Right lung (tissue), 5 donors: ENCODE results near the gene HS3ST3B1. TPM values are rescaled to one million over a fixed set of nuclear protein-coding genes. Genes with fewer than 3 reads are reported as not detected.

Source experiments
- DNase-seq, 2 donors: peaks; one replicate each; pipeline ENCODE4 v3.0.0-alpha.2; 2013
- polyA plus RNA-seq, 5 donors: library from polyadenylated mRNA; unstranded; fragments of 120-200 nt; gene quantifications; one replicate each; pipeline versions ENCODE4 v1.2.1 to v1.2.3, GENCODE V29; 2013; ENCODE audit warnings: inconsistent platforms in 1 of 5, low replicate concordance in 1 of 5; ENCODE audit not compliant: insufficient read length in 5 of 5, insufficient read depth in 1 of 5

HS3ST3B1 gene
- polyA plus RNA-seq, 5 donors: 1.5 to 2.7 (median 1.8) TPM

DNA sequence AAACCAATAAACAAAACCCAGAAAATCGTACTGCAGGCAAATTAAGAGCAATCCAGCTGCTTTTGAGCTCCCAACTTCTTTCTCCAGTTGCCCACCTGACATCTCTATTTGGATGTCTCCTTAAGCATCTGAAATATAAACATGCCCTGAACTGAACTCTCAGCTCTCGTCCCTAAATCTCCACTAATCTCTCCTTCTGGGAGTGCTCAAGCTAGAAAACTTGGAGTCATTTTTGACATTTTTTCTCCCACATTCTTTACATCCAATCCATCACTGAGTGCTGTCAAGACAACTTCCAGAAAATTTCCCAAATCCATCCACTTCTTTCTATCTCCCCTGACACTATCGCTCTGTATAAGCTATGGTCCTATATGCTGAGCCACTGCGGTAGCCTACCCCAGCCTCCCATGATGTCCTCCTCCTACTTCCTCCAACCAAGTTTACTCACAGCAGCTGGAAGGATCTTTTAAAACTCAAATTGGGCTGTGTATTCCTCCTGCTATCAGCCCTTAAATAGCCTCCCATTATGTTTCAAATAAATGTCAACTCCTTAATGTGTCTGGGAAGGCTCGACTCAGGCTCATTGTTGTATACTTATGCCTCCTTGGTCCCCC is 53.1 kb downstream of the HS3ST3B1 start:
- DNase-seq: no peak

DNA sequence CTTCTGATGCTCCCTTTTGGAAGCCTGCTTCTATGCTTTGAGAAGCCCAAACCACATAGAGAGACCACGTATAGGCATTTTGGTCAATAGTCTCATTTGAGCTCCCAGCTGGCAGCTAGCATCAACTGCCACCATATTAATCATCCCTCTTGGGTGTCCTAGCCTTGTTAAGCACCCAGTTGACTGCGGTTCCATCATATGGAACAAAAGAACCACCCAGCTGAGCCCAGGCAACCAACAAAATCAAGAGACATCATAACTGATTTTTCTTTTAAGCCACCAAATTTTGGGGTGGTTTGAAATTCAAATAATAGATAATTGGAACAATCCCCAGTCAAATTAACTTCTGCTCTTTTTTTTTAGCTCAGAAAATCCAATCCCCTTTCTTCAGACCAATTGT is 53.9 kb downstream of the HS3ST3B1 start:
- DNase-seq: no peak

GRCh38 chr17:14355556-14355955 is 54.7 kb downstream of the HS3ST3B1 start:
- no peak for DNase-seq

DNA sequence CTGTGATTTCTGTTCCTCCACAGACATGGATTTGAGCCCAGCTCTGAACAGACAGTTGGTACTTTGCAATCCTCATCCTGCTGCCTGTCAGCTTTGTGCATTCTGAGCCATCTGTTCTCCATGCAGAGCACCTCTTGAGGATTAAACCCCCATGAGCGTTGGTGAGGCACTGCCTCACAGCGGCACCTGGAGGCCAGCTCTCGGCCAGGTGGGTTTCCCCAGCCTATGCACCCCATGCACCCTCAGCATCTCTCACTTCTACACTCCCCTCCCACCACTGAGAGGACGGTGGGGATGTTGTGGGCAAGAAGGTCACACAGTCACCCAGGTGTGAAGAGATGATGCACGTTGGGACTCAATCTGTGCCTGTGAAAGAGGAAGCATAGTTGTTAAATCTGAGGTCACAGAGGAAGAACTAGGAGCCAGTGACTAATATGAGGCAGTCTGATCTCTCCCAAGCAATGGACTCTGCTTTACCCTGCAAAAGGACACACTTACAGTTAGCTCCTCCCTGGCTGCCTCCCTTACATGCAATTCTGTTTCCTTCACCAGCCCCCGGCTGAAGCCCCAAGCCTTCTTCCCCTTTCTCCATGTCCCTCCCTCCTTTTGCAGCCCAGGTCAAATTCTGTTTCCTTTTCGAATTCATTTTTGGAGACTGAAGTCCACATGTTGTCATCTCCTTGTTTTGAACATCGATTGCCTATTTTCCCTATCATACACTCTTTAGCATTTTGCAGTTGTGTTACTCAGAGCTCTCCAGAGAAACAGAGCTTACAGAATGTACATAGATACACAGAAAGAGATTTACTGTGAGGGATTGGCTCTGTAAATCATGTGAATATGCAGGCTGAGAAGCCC is 58.5 kb downstream of the HS3ST3B1 start:
- no peak for DNase-seq

DNA sequence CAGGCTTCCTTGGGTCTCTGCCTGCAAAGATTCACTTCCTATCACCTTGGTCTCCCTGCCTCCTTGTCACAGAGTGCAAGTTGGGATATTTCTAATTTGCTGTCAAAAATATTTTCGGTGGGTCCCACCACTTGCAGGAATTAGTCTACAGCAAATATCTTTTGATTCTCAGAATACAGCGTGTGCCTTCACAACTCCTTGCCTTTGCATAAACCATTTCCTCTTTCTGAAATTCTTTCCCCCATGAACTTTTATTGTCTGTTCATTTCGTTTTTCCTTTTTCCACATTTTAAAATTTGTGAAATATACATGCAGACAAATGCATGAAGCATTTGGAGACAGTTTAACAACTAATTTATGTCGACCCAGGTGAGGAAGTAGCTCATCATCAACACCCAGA is 60.0 kb downstream of the HS3ST3B1 start:
- DNase-seq: no peak

GRCh38 chr17:14361470-14361869 is 60.6 kb downstream of the HS3ST3B1 start:
- no peak for DNase-seq

GRCh38 chr17:14361945-14362508 is 61.1 kb downstream of the HS3ST3B1 start:
- DNase-seq: no peak

DNA sequence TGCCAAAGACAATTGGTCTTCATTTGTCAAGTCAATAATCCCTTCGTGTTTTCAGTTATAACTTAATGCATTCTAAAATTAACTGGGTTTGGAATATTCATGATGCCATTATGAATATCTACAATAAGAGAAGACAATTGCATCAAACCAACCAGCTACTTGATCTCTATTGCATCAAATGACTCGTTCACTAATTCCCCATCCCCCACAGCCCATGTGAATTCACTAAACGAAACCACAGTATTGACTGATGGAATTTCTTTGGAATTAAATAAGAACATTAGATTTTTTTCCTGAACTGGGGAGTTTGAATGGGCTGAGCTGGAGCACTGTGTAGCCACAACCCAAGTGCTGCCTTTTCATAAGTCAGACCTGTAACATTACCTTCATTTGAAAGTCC is 65.3 kb downstream of the HS3ST3B1 start:
- no peak for DNase-seq

GRCh38 chr17:14372461-14372860 is 71.6 kb downstream of the HS3ST3B1 start:
- DNase-seq: no peak

- DNase-seq: peak; percentile 56 to 72
Observed at GRCh38 chr17:14372905-14373613, 72.2 kb downstream of the HS3ST3B1 start.

GRCh38 chr17:14373614-14374259 is 72.9 kb downstream of the HS3ST3B1 start:
- DNase-seq: no peak

GRCh38 chr17:14374268-14374667 is 73.4 kb downstream of the HS3ST3B1 start:
- no peak for DNase-seq

- peak; percentile 58 to 66 for DNase-seq
Observed at GRCh38 chr17:14376666-14377065, 75.8 kb downstream of the HS3ST3B1 start.

GRCh38 chr17:14381606-14382005 is 80.7 kb downstream of the HS3ST3B1 start:
- no peak for DNase-seq

GRCh38 chr17:14387036-14387435 is 86.2 kb downstream of the HS3ST3B1 start:
- DNase-seq: no peak

DNA sequence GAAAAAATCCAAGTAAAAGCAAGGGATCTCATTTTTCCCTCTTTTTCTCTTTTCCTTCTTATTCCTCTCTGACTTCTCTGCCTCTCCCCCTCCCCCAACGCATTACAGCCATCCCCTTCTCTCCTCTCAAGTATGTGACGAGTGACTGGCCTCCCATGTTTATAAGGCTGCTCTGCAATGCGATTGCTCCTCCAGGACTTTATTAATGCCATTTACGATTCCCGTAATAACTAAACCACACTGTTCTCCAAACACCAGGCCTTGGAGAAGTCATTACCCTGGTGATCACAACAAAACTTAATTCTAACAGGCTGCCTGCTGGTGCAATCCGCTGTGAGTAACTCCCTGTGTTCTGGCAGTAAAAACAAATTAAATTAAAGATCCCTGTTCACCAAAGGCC is 88.8 kb downstream of the HS3ST3B1 start:
- no peak for DNase-seq

DNA sequence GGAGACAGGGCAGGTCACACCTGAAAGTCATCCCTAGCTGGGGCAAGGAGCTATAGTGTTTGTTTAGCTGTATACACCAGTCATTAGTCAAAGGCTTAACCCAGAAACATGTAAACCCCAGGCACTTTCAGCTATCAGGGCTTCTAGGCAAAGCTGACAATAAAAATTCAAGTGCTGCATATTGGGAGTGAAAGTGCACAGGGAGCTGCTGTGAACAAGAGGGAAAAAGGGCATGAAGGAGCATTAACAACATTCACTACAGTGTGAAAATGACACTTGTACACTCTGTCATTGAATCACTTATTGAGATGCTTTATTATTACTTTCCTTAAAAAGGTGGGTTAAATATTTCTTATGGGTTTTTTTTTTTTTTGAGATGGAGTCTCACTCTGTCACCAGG is 92.8 kb downstream of the HS3ST3B1 start:
- DNase-seq: no peak

- DNase-seq: no peak
Observed at GRCh38 chr17:14395255-14395654, 94.4 kb downstream of the HS3ST3B1 start.

DNA sequence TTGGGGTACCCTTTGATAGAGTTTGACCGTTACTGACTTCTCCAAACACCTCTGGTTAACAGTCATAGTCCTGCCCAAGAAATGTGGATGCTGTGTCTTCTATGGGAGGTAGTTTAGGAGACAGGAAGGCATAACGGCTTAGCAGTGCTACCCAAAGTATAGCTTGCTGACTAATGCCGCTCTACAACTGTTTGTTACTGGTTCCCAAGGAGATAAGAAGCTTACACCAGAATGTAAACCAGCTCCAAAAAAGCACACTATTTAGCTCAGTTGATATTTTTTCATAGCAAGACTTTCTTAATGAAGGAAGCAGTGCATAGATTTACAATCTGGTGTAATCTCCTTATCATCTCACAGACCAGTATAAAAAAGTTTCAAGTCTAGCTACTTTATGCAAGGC is 95.7 kb downstream of the HS3ST3B1 start:
- DNase-seq: peak in 1 of 2 donors; percentile 22

DNA sequence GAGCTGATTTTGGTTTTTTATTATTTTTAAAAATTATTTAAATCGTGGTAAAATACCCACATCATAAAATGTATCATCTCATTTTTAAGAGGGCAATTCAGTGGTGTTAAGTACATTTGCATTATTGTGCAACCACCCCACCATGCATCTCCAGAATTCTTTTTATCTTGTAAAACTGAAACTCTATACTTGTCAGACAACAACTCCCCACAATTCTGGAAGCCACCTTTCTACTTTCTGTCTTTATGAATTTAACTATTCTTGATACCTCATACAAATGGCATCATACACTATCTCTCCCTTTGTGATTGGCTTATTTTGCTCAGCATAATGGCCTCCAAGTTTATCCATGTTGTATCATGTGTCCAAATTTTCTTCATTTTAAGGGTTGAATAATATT is 97.9 kb downstream of the HS3ST3B1 start:
- no peak for DNase-seq
